Vagina (tissue), 2 donors: ENCODE results near the gene ZNF594.

ENCODE experiments used
- POLR2A ChIP-seq, 2 donors: fragments of 450-650 bp; IDR thresholded peaks; one replicate each; pipeline ENCODE4 v1.6.1; 2017; ENCODE audit warnings: antibody characterized with exemption in 2 of 2, mild to moderate bottlenecking in 2 of 2, moderate library complexity in 2 of 2
- POLR2AphosphoS5 ChIP-seq, 2 donors: sonication (generic); formaldehyde crosslinking; IDR thresholded peaks; one replicate each; pipeline ENCODE4 v1.9.0; 2017; ENCODE audit warnings: antibody characterized with exemption in 2 of 2, mild to moderate bottlenecking in 2 of 2, low read depth in 1 of 2; ENCODE audit not compliant: insufficient read depth in 1 of 2
- TF ChIP-seq, protein P1 (sequence below), 3 experiments: fragments of 450-650 bp in 2 of 3; fragments of 200-600 bp in 1 of 3; sonication (generic) in 1 of 3; IDR thresholded peaks; one replicate each; pipeline ENCODE4 v1.5.1; 2017 to 2019; ENCODE audit warnings: antibody characterized with exemption in 3 of 3, mild to moderate bottlenecking in 2 of 3, moderate library complexity in 2 of 3

- TF ChIP-seq, protein P1, sequence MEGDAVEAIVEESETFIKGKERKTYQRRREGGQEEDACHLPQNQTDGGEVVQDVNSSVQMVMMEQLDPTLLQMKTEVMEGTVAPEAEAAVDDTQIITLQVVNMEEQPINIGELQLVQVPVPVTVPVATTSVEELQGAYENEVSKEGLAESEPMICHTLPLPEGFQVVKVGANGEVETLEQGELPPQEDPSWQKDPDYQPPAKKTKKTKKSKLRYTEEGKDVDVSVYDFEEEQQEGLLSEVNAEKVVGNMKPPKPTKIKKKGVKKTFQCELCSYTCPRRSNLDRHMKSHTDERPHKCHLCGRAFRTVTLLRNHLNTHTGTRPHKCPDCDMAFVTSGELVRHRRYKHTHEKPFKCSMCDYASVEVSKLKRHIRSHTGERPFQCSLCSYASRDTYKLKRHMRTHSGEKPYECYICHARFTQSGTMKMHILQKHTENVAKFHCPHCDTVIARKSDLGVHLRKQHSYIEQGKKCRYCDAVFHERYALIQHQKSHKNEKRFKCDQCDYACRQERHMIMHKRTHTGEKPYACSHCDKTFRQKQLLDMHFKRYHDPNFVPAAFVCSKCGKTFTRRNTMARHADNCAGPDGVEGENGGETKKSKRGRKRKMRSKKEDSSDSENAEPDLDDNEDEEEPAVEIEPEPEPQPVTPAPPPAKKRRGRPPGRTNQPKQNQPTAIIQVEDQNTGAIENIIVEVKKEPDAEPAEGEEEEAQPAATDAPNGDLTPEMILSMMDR (IDR thresholded peaks at IDR 0.05), result no peak
- no peak for TF ChIP-seq POLR2A (IDR thresholded peaks at IDR 0.05)
- no peak for TF ChIP-seq POLR2AphosphoS5 (IDR thresholded peaks at IDR 0.05; ENCODE audit: insufficient read depth in 1 of 2, low read depth in 1 of 2)
Observed at GRCh38 chr17:5211458-5211857, 19.8 kb upstream of the ZNF594 start.
